SHP77 (cell line): ENCODE results near the gene UBR2.
"Not testable (repeated sequence)": the region's sequence is repeated elsewhere in the genome, so short reads cannot be mapped to it uniquely, and the experiment has no call there.

Experiments
- DNase-seq, 2 experiments: peaks; one replicate each; lab custom pipeline; 2025; lab: John Stamatoyannopoulos, UW

Gene UBR2

DNA sequence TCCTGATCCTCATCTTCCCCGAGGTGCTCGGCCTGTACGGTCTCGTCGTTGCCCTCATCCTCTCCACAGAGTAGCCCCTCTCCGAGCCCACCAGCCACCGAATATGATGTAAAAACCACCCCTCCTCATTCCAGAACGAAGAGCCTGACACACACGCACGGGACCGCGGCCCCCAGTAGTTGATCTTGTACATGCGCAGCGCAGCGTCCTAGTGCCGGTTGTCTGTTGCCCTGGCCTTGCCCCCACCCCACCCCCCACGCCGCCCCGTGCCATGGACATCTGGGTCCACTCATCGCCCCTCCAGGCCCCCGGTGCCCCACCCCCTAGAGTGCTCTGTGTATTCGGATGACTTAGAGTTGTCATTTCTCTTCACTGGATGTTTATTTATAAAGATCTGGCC, 163.8 kb downstream of the UBR2 start:
- DNase-seq: peak; percentile 59 to 79

DNA sequence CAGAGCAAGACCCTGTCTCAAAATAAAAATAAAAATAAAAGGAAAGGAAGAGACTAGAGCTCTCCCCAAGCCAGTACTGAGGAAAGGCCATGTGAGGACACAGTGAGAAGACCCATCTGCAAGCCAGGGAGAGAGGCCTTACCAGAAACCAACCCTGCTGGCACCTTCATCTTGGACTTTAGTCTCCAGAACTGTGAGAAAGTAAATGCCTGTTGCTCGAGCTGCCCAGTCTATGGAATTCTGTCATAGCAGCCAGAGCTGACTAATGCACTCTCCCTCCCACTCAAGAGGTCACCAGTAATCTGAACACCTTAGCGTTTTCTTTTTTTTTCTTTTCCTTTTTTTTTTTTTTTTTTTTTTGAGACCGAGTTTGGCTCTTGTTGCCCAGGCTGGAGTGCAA, 165.9 kb downstream of the UBR2 start:
- no peak for DNase-seq

GRCh38 chr6:42733867-42734481, 170.1 kb downstream of the UBR2 start:
- DNase-seq: not testable (repeated sequence)

- no peak for DNase-seq
Measured at GRCh38 chr6:42735976-42736375, 172.1 kb downstream of the UBR2 start.

DNA sequence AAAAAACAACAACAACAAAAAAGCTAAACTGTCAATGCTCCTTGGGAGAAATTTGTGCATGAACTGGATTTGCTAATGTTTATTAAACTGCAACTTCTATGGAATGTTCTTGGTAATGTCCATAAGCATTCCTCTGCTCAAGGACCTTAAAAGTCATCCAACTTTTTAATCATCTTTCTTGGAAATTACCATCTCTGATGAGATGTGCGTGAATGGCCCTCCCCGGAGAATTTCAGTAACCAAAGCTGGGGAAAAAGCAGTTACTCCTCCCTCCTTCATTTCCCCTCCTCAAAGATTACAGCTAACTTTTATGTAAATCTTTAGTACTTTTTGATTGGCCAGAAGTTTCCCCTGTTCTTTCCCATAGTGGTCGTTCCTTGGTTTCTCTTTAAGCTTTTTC, 176.9 kb downstream of the UBR2 start:
- no peak for DNase-seq

- DNase-seq: peak; percentile 78 to 81
Measured at GRCh38 chr6:42742116-42742894, 178.5 kb downstream of the UBR2 start.
